ENCODE results near the gene AGPAT3.

AGPAT3 gene

GRCh38 chr21:44011123-44011522 lies 146.1 kb downstream of the AGPAT3 start:
- Histone ChIP-seq H3K4me2 (ENCODE audit: low read length) (peak overlapping the region; percentile 86), H3K27me3 (ENCODE audit: control insufficient read depth, insufficient read depth, low read length) (no peaks in the 10 kb centered on the region), H3K9ac (no peak overlapping the region), H3K4me1 (no peaks in the 10 kb centered on the region), H3K79me2 (peaks cover 2% of the 10 kb centered on the region), H3K27ac (no peak overlapping the region), H3K4me3 (ENCODE audit: low read depth, low read length) (peak overlapping the region; percentile 74), H3K9me3 (ENCODE audit: control insufficient read depth, low read length) (no peaks in the 10 kb centered on the region), H3K36me3 (ENCODE audit: control insufficient read depth, insufficient read depth, low read length) (no peaks in the 10 kb centered on the region), H2AFZ (no peak overlapping the region)
- TF ChIP-seq, protein P1, sequence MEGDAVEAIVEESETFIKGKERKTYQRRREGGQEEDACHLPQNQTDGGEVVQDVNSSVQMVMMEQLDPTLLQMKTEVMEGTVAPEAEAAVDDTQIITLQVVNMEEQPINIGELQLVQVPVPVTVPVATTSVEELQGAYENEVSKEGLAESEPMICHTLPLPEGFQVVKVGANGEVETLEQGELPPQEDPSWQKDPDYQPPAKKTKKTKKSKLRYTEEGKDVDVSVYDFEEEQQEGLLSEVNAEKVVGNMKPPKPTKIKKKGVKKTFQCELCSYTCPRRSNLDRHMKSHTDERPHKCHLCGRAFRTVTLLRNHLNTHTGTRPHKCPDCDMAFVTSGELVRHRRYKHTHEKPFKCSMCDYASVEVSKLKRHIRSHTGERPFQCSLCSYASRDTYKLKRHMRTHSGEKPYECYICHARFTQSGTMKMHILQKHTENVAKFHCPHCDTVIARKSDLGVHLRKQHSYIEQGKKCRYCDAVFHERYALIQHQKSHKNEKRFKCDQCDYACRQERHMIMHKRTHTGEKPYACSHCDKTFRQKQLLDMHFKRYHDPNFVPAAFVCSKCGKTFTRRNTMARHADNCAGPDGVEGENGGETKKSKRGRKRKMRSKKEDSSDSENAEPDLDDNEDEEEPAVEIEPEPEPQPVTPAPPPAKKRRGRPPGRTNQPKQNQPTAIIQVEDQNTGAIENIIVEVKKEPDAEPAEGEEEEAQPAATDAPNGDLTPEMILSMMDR (IDR thresholded peaks at IDR 0.05) = no peak

DNA sequence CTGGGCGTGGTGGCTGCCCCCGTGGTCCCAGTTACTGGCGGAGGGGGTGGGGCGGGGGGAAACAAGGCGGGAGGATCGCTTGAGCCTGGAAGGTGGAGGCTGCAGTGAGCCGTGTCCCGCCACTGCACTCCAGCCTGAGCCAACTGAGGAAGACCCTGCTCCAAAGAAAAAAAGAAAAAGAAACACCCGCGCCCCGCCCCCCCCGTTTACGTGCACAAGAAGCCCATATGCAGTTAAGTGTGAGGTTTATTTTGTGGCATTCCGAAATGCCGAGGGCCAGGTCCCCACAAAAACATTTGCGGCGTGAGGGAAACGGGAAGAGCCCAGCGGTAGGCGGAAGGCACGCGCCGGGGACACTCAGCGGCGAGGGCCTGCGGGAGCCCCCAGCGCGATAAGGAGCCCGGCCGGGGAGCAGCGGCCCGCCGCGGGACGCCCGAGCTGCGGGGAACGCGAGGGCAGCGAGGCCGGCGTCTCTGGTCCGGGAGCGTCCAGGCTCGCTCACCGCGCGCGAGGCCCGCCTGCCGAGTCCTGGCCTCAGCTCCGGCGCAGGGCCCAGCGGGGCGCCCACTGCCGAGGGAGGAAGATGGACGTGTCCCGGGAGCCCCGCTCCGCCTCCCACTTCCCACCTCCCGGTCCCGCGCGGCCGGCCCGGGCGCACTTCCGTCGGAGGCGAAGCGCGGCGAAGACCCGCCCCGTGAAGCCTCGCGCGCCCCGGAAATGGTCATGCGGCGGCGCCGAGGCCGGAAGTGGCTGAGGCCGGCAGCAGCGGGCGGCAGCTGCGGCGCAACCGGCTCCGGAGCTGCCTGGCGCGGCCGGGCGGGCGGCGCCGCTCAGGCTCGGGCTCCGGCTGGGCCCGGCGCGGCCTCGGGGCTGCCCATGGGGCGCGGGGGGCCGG lies 146.8 kb downstream of the AGPAT3 start, which contains the start of gene TRAPPC10:
TRAPPC10 (plus strand) TSS at position 731 of the 895 bp plus-strand sequence. CDS start 185 bp downstream, outside the sequence.
- peak within 1 kb of the TSS; percentile 73 for H2AFZ ChIP-seq
- TF ChIP-seq, protein P1 (IDR thresholded peaks at IDR 0.05) = no peak
- H3K9me3 ChIP-seq (ENCODE audit: control insufficient read depth, low read length) = no peaks in the 10 kb centered on the region
- peak within 1 kb of the TSS; percentile 86 for H3K4me2 ChIP-seq (ENCODE audit: low read length)
- H3K27ac ChIP-seq = peak within 1 kb of the TSS; percentile 71
- H3K4me3 ChIP-seq (ENCODE audit: low read depth, low read length) = peak within 1 kb of the TSS; percentile 74
- H3K36me3 ChIP-seq (ENCODE audit: control insufficient read depth, insufficient read depth, low read length) = no peaks in the 10 kb centered on the region
- H3K79me2 ChIP-seq = peaks cover 2% of the 10 kb centered on the region
- H3K9ac ChIP-seq = no peak within 1 kb of the TSS
- no peaks in the 10 kb centered on the region for H3K27me3 ChIP-seq (ENCODE audit: control insufficient read depth, insufficient read depth, low read length)
- no peaks in the 10 kb centered on the region for H3K4me1 ChIP-seq

- Histone ChIP-seq H3K79me2 (peaks cover 3% of the 10 kb centered on the region), H3K9ac (no peak overlapping the region), H3K4me1 (no peaks in the 10 kb centered on the region), H3K36me3 (ENCODE audit: control insufficient read depth, insufficient read depth, low read length) (no peaks in the 10 kb centered on the region), H3K9me3 (ENCODE audit: control insufficient read depth, low read length) (no peaks in the 10 kb centered on the region), H3K27ac (peak overlapping the region; percentile 49), H3K27me3 (ENCODE audit: control insufficient read depth, insufficient read depth, low read length) (no peaks in the 10 kb centered on the region), H3K4me2 (ENCODE audit: low read length) (peak overlapping the region; percentile 69), H3K4me3 (ENCODE audit: low read depth, low read length) (peak overlapping the region; percentile 62), H2AFZ (peak overlapping the region; percentile 62)
- TF ChIP-seq, protein P1 (IDR thresholded peaks at IDR 0.05) = no peak
Measured at GRCh38 chr21:44012474-44013379, 147.7 kb downstream of the AGPAT3 start.

- Histone ChIP-seq H3K4me2 (ENCODE audit: low read length) (peak overlapping the region; percentile 69), H3K79me2 (peaks cover 8% of the 10 kb centered on the region), H3K4me3 (ENCODE audit: low read depth, low read length) (peak overlapping the region; percentile 62), H3K36me3 (ENCODE audit: control insufficient read depth, insufficient read depth, low read length) (no peaks in the 10 kb centered on the region), H3K27me3 (ENCODE audit: control insufficient read depth, insufficient read depth, low read length) (no peaks in the 10 kb centered on the region), H3K9ac (no peak overlapping the region), H3K27ac (no peak overlapping the region), H3K9me3 (ENCODE audit: control insufficient read depth, low read length) (no peaks in the 10 kb centered on the region), H3K4me1 (no peaks in the 10 kb centered on the region), H2AFZ (no peak overlapping the region)
- TF ChIP-seq, protein P1 (IDR thresholded peaks at IDR 0.05) = no peak
Measured at GRCh38 chr21:44013380-44014088, 148.5 kb downstream of the AGPAT3 start.

All from parathyroid adenoma (tissue), 2 donors.